ENCODE measurements around the gene MTRF1L. TPM values are rescaled to one million over a fixed set of nuclear protein-coding genes. Genes with fewer than 3 reads are reported as not detected.

MTRF1L gene
- total RNA-seq, 1 experiment from 2014 or later: 30.9 TPM

GRCh38 chr6:153023977-153024708 is 21.6 kb upstream of the MTRF1L start:
- Histone ChIP-seq H3K36me3 (ENCODE audit: insufficient read depth, low read length, poor library complexity, severe bottlenecking) (no peaks in the 10 kb centered on the region), H3K4me1 (ENCODE audit: insufficient read depth, low read length, poor library complexity, severe bottlenecking) (no peaks in the 10 kb centered on the region), H3K27ac (ENCODE audit: low read depth, low read length, poor library complexity, severe bottlenecking) (no peak overlapping the region), H3K4me3 (ENCODE audit: low read depth, low read length, poor library complexity, severe bottlenecking) (no peak overlapping the region), H3K9me3 (ENCODE audit: low read depth, low read length, poor library complexity, severe bottlenecking) (no peaks in the 10 kb centered on the region), H3K27me3 (replicated peaks; ENCODE audit: insufficient read depth, low read depth, low read length, poor library complexity) (no peaks in the 10 kb centered on the region)
- TF ChIP-seq EZH2 (IDR thresholded peaks at IDR 0.05; ENCODE audit: borderline replicate concordance, low read depth, low read length, poor library complexity, severe bottlenecking) (no peak), CTCF (conservative IDR thresholded peaks at IDR 0.05; ENCODE audit: low read depth, low read length) (peak; percentile 84)
- intact Hi-C loops (cut with micrococcal nuclease; ENCODE audit: unreplicated experiment): loop anchor here (2.0 kb wide), 2 partner anchors 71 to 159 kb away; no protein-coding TSS in a partner anchor
- BruUV-seq (replicated peaks): no TSS peak
- DNase-seq (ENCODE audit: low spot score): peak; percentile 72
- POLR2A ChIA-PET (ENCODE audit: low non-redundant PET): interaction anchor here (0.5 kb wide), 1 partner anchor 1380 kb away, joined by 6 read pairs; no protein-coding TSS in a partner anchor
- CTCF ChIA-PET: no interaction called here

GRCh38 chr6:153018355-153018754 is 15.8 kb upstream of the MTRF1L start:
- BruUV-seq (replicated peaks): no TSS peak
- no peak overlapping the region for H3K4me3 ChIP-seq (ENCODE audit: low read depth, low read length, poor library complexity, severe bottlenecking)
- no peaks in the 10 kb centered on the region for H3K36me3 ChIP-seq (ENCODE audit: insufficient read depth, low read length, poor library complexity, severe bottlenecking)
- H3K9me3 ChIP-seq (ENCODE audit: low read depth, low read length, poor library complexity, severe bottlenecking): no peaks in the 10 kb centered on the region
- ChIA-PET CTCF (no interaction called here), POLR2A (ENCODE audit: low non-redundant PET) (no interaction called here)
- intact Hi-C loops (cut with micrococcal nuclease; ENCODE audit: unreplicated experiment): no loop called here
- no peak for DNase-seq (ENCODE audit: low spot score)
- TF ChIP-seq CTCF (conservative IDR thresholded peaks at IDR 0.05; ENCODE audit: low read depth, low read length): no peak
- no peak for TF ChIP-seq EZH2 (IDR thresholded peaks at IDR 0.05; ENCODE audit: borderline replicate concordance, low read depth, low read length, poor library complexity, severe bottlenecking)
- no peaks in the 10 kb centered on the region for H3K27me3 ChIP-seq (replicated peaks; ENCODE audit: insufficient read depth, low read depth, low read length, poor library complexity)
- peaks cover 7% of the 10 kb centered on the region for H3K4me1 ChIP-seq (ENCODE audit: insufficient read depth, low read length, poor library complexity, severe bottlenecking)
- H3K27ac ChIP-seq (ENCODE audit: low read depth, low read length, poor library complexity, severe bottlenecking): no peak overlapping the region

GRCh38 chr6:153016846-153017245 is 14.3 kb upstream of the MTRF1L start:
- H3K36me3 ChIP-seq (ENCODE audit: insufficient read depth, low read length, poor library complexity, severe bottlenecking): no peaks in the 10 kb centered on the region
- H3K27ac ChIP-seq (ENCODE audit: low read depth, low read length, poor library complexity, severe bottlenecking): no peak overlapping the region
- ChIA-PET CTCF (no interaction called here), POLR2A (ENCODE audit: low non-redundant PET) (no interaction called here)
- peaks cover 10% of the 10 kb centered on the region for H3K4me1 ChIP-seq (ENCODE audit: insufficient read depth, low read length, poor library complexity, severe bottlenecking)
- TF ChIP-seq CTCF (conservative IDR thresholded peaks at IDR 0.05; ENCODE audit: low read depth, low read length) (no peak), EZH2 (IDR thresholded peaks at IDR 0.05; ENCODE audit: borderline replicate concordance, low read depth, low read length, poor library complexity, severe bottlenecking) (no peak)
- H3K4me3 ChIP-seq (ENCODE audit: low read depth, low read length, poor library complexity, severe bottlenecking): no peak overlapping the region
- H3K9me3 ChIP-seq (ENCODE audit: low read depth, low read length, poor library complexity, severe bottlenecking): no peaks in the 10 kb centered on the region
- no TSS peak for BruUV-seq (replicated peaks)
- no peak for DNase-seq (ENCODE audit: low spot score)
- intact Hi-C loops (cut with micrococcal nuclease; ENCODE audit: unreplicated experiment): no loop called here
- no peaks in the 10 kb centered on the region for H3K27me3 ChIP-seq (replicated peaks; ENCODE audit: insufficient read depth, low read depth, low read length, poor library complexity)

Data from A673 (cell line).